ENCODE results near the gene PXDN. TPM values are rescaled to one million over a fixed set of nuclear protein-coding genes. Genes with fewer than 3 reads are reported as not detected.

PXDN gene
- total RNA-seq, 1 experiment from 2014 or later: 96.1 TPM

DNA sequence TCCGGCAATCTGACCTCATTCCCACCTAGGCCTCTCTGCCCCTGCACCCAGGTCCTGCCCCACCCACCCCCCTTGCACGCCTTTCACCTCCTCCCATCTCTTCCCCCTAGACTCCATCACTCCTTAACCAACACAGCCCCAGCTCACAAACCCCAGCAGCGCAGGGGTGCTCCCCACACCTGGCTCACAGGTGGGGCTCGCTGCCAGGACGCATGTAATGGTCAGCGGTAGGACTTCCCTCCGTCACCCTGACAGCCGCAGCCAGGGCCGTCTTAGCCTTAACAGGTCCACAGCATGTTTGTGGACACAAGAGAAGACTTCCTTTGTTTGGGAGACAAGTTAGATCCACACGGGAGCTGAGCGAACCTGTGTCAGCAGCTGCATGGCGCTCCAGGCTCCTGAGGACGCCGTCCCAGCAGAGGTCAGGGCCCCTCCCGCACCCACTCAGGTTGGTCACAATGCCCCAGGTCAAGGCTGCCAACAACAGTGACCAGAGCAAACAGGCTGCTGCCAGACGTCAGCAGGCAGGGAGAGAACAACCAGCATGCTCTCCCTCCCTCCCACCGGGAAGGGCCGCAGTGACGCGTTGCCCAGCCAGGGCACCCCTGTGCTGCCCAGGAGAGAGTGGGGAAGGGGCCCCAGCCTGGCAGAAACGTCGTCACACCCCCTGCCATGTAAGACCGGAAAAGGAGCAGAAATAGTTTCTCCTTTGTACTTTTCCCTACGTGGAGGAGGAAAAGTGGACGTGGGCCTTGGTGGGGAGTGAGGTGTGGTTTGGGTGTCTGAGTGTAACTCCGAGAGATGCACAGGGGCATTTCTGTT is 68.0 kb downstream of the PXDN start:
- TF ChIP-seq, protein P1, sequence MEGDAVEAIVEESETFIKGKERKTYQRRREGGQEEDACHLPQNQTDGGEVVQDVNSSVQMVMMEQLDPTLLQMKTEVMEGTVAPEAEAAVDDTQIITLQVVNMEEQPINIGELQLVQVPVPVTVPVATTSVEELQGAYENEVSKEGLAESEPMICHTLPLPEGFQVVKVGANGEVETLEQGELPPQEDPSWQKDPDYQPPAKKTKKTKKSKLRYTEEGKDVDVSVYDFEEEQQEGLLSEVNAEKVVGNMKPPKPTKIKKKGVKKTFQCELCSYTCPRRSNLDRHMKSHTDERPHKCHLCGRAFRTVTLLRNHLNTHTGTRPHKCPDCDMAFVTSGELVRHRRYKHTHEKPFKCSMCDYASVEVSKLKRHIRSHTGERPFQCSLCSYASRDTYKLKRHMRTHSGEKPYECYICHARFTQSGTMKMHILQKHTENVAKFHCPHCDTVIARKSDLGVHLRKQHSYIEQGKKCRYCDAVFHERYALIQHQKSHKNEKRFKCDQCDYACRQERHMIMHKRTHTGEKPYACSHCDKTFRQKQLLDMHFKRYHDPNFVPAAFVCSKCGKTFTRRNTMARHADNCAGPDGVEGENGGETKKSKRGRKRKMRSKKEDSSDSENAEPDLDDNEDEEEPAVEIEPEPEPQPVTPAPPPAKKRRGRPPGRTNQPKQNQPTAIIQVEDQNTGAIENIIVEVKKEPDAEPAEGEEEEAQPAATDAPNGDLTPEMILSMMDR (IDR thresholded peaks at IDR 0.05; ENCODE audit: unreplicated experiment): no peak
- Mint-ChIP-seq H3K27ac (ENCODE audit: low read depth, unreplicated experiment) (peak overlapping the region; percentile 77), H3K9me3 (ENCODE audit: unreplicated experiment) (no peaks in the 10 kb centered on the region), H3K36me3 (ENCODE audit: insufficient read depth, unreplicated experiment) (peaks cover 50% of the 10 kb centered on the region), H3K4me1 (ENCODE audit: insufficient read depth, unreplicated experiment) (peaks cover 12% of the 10 kb centered on the region), H3K27me3 (ENCODE audit: insufficient read depth, unreplicated experiment) (no peaks in the 10 kb centered on the region), H3K4me3 (ENCODE audit: unreplicated experiment) (peak overlapping the region; percentile 6)
- POLR2A ChIA-PET: interaction anchor here (0.6 to 1.9 kb wide), 16 partner anchors 15 to 82 kb away, joined by 3 to 13 read pairs (median 5); partner anchors contain the start of gene PXDN
- TSS peak; percentile 57 for BruUV-seq (replicated peaks)
- no peak for DNase-seq (ENCODE audit: unreplicated experiment)
- intact Hi-C loops (cut with micrococcal nuclease): loop anchor here (5.0 kb wide), 1 partner anchor 84 kb away; no protein-coding TSS in a partner anchor
- CTCF ChIA-PET: interaction anchor here (0.5 to 2.9 kb wide), 20 partner anchors 10 to 936 kb away, joined by 3 to 34 read pairs (median 7); partner anchors contain the start of gene PXDN

DNA sequence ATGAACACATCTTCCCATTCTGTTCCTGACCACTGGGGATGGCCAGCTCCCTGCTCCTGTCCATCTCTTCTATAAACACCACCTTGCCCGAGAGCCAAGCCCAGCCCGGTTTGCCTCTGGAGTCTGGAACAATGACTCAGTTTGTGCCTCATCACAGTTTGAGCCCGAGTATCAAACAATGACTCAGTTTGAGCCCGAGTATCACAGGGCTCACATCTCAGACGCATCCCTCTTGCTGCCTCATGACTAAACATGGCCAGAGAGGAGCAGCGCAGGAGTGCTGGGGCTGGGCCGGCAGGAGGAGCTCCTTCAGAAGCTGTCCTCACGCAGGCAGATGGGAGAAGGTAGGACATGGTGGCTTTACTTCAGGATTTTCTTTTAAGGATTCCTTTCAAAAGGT is 68.7 kb downstream of the PXDN start:
- TF ChIP-seq, protein P1 (IDR thresholded peaks at IDR 0.05; ENCODE audit: unreplicated experiment): peak; percentile 62
- Mint-ChIP-seq H3K9me3 (ENCODE audit: unreplicated experiment) (no peaks in the 10 kb centered on the region), H3K27me3 (ENCODE audit: insufficient read depth, unreplicated experiment) (no peaks in the 10 kb centered on the region), H3K4me3 (ENCODE audit: unreplicated experiment) (peak overlapping the region; percentile 6), H3K27ac (ENCODE audit: low read depth, unreplicated experiment) (peak overlapping the region; percentile 77), H3K4me1 (ENCODE audit: insufficient read depth, unreplicated experiment) (peaks cover 12% of the 10 kb centered on the region), H3K36me3 (ENCODE audit: insufficient read depth, unreplicated experiment) (peaks cover 52% of the 10 kb centered on the region)
- POLR2A ChIA-PET: interaction anchor here (0.6 to 1.9 kb wide), 19 partner anchors 16 to 82 kb away, joined by 3 to 13 read pairs (median 5); partner anchors contain the start of gene PXDN
- CTCF ChIA-PET: interaction anchor here (0.5 to 2.9 kb wide), 31 partner anchors 10 to 935 kb away, joined by 3 to 34 read pairs (median 5); partner anchors contain the start of gene PXDN
- peak; percentile 97 for DNase-seq (ENCODE audit: unreplicated experiment)
- intact Hi-C loops (cut with micrococcal nuclease): loop anchor here (1.0 to 5.0 kb wide), 7 partner anchors 22 to 141 kb away; no protein-coding TSS in a partner anchor
- BruUV-seq (replicated peaks): no TSS peak

DNA sequence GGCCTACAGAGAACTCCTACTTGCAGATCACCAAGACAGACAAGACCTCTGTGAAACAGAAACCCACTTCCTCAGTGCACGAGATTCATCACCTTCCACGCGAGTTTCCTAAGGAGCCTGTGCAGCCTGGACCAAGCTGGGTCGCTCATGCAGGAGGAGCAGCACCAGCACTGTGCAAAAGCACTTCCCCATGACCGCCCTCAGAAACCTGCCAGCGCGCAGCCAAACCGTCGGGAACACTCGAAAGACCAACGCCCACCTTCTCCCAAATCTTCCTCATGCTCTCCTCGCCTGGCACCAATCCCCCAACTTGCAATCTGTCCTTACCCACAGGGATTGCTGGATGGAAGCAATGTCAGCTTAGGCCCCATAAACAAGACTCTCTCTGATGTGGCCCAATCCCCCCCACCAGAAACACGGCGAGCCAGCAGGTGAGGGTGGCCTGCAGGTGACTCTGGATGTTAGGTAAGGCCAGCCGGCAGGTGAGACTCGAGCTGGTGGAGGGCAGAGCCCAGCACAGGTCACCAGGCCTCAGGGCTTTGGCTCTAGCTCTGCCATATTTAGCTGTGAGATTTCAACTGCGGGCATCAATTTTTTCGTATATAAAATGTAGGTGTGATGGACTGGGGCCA is 69.4 kb downstream of the PXDN start:
- H3K27me3 Mint-ChIP-seq (ENCODE audit: insufficient read depth, unreplicated experiment): no peaks in the 10 kb centered on the region
- TF ChIP-seq, protein P1 (IDR thresholded peaks at IDR 0.05; ENCODE audit: unreplicated experiment): no peak
- ChIA-PET CTCF (interaction anchor here (0.6 to 2.9 kb wide), 27 partner anchors 9 to 180 kb away, joined by 3 to 34 read pairs (median 6); no protein-coding TSS in a partner anchor), POLR2A (interaction anchor here (0.6 to 1.9 kb wide), 15 partner anchors 16 to 70 kb away, joined by 3 to 13 read pairs (median 5); partner anchors contain the start of gene PXDN)
- H3K4me1 Mint-ChIP-seq (ENCODE audit: insufficient read depth, unreplicated experiment): peaks cover 12% of the 10 kb centered on the region
- intact Hi-C loops (cut with micrococcal nuclease): loop anchor here (1.0 to 5.0 kb wide), 7 partner anchors 22 to 142 kb away; no protein-coding TSS in a partner anchor
- no peaks in the 10 kb centered on the region for H3K9me3 Mint-ChIP-seq (ENCODE audit: unreplicated experiment)
- BruUV-seq (replicated peaks): no TSS peak
- H3K36me3 Mint-ChIP-seq (ENCODE audit: insufficient read depth, unreplicated experiment): peaks cover 59% of the 10 kb centered on the region
- H3K27ac Mint-ChIP-seq (ENCODE audit: low read depth, unreplicated experiment): peak overlapping the region; percentile 77
- DNase-seq (ENCODE audit: unreplicated experiment): no peak
- H3K4me3 Mint-ChIP-seq (ENCODE audit: unreplicated experiment): no peak overlapping the region
